CD4-positive, alpha-beta T cell treated with Interleukin-2 at 100 ng/mL for 4 hours (primary cell): ENCODE data around the gene SELENOW.
"Not testable (repeated sequence)": the region's sequence is repeated elsewhere in the genome, so short reads cannot be mapped to it uniquely, and the experiment has no call there.

ENCODE experiments used
- DNase-seq: peaks from one replicate; pipeline ENCODE4 v3.0.0-alpha.2; 2020; ENCODE audit warnings: low spot score

Gene SELENOW

DNA sequence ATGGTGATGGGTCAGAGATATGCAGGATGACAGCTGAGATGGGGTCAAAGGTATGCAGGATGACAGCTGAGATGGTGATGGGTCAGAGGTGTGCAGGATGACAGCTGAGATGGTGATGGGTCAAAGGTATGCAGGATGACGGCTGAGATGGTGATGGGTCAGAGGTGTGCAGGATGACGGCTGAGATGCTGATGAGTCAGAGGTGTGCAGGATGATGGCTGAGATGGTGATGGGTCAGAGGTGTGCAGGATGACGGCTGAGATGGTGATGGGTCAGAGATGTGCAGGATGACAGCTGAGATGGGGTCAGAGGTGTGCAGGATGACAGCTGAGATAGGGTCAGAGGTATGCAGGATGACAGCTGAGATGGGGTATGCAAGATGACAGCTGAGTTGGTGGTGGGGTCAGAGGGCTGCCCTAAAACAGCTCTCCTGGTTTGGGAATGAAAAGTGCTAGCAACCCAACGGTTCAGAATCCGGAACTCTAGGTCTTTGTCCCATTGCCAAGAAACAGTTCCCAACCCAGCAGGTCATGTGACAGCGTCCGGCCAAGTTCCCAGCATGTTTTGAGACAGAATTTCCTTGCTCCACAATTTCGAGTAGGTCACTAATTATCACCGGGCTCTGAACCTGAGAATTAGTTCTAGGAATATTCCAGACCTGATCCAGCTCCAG lies 3.2 kb downstream of the SELENOW start:
- no peak for DNase-seq

DNA sequence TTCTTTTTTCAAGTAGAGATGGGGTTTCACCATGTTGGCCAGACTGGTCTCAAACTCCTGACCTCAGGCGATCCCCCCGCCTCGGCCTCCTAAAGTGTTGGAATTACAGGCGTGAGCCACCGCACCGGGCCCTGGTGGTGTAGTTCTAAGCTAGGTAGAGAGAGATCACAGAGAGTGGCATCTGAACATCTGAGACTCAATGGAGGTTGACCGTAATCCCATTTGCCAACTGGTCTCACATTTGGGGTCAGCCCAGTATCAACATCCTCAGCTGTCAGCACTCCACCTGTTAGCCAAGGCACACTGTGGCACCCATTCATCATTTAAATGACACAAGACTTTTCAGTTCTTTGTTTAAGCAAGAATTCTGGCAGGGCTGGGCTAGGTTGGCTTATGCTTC lies 8.1 kb downstream of the SELENOW start:
- no peak for DNase-seq

- DNase-seq = not testable (repeated sequence)
Observed at GRCh38 chr19:47787307-47787706, 8.8 kb downstream of the SELENOW start.

DNA sequence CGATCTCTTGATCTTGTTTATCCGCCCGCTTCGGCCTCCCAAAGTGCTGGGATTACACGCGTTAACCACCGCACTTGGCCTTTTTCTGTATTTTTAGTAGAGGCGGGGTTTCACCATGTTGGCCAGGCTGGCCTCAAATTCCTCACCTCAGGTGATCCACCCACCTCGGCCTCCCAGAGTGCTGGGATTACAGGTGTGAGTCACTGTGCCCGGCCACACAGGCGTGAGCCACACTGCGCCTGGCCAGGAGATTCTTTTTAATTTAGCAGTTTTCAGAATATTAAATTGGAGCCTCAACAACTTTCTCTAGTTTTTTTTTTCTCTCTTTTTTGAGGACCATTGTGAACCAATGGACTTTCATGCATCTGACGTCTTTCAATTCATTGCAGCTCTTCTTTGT lies 11.3 kb downstream of the SELENOW start:
- not testable (repeated sequence) for DNase-seq

DNA sequence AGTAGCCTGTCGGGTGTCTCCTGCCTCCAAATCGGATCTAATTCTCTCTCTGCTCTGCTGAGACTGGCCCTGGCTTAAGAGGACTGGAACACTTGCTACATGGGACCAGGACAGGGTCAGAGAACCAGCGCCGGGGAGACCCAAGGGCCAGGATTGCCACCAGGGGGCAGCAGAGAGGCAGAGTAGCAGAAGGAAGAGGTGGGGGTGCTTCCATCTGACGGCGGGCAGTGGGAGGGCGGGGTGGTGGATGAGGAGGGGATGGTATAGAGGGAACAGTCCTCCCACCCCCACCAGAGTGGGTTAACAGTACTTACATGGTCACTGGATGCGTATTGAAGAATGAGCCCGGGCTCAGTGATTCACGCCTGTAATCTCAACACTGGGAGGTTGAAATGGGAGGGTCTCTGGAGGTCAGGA lies 11.9 kb downstream of the SELENOW start:
- DNase-seq = peak; percentile 77

GRCh38 chr19:47792616-47793015 lies 14.1 kb downstream of the SELENOW start:
- DNase-seq = no peak

DNA sequence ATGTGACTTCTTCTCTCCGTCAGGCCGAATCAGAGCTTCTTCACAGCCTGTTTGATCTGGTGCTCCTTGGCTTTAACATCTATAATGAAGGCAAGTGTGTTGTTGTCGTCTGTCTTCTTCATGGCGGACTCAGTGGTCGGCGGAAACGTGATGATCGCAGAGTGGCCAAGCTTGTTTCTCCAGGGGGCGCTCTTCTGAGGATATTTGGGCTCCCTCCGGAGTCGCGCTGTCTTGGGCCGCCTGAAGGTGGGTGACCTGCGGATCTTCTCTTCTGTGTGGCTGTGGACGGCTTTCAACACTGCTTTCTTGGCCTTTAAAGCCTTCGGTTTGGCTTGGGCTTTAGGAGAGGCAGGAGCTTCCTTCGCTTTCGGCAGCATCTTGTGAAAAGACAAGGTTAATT lies 16.0 kb downstream of the SELENOW start:
- no peak for DNase-seq

- DNase-seq = no peak
Observed at GRCh38 chr19:47796785-47797184, 18.3 kb downstream of the SELENOW start.

GRCh38 chr19:47797996-47798903 lies 19.7 kb downstream of the SELENOW start:
- no peak for DNase-seq

- DNase-seq = no peak
Observed at GRCh38 chr19:47798904-47799266, 20.4 kb downstream of the SELENOW start.

DNA sequence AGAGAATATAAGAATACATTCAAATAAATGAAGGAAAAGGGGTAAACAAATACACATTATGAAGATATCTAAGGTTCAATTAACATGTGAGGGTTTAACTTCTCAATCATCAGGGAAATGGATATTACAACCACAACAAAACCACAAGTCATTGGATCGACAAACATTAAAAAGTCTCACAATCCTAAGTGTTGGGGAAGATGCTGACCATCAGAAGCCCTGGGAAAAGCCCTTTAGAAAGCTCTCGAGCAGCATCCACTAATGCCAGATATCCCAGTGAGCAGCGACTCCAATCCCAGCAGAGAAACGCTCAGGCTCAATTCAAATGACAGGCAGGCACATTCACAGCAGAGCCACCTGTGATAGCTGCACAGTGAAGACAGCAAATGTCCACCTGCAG lies 22.8 kb downstream of the SELENOW start:
- DNase-seq = no peak

DNA sequence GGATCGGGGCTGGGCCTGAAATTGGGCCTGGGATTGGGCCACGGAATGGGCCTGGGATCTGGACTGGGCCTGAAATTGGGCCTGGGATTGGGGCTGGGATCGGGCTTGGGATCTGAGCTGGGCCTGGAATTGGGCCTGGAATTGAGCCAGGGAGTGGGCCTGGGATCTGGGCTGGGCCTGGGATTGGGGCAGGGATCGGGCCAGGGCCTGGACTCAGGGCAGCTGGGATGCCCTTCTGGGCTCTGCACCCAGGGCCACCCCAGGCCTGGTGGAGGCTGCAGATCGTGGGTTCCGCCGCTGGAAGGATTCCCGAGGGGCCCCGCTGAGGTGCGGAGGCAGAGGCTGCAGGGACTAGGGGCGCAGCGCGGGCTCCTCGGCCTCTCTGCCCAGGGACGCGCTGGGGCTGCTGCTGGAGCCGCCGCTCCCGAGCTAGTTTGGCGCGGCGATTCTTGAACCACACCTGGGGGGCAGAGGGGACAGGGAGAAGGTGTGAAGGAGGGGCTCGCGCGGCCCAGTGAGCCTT lies 24.1 kb downstream of the SELENOW start:
- no peak for DNase-seq

DNA sequence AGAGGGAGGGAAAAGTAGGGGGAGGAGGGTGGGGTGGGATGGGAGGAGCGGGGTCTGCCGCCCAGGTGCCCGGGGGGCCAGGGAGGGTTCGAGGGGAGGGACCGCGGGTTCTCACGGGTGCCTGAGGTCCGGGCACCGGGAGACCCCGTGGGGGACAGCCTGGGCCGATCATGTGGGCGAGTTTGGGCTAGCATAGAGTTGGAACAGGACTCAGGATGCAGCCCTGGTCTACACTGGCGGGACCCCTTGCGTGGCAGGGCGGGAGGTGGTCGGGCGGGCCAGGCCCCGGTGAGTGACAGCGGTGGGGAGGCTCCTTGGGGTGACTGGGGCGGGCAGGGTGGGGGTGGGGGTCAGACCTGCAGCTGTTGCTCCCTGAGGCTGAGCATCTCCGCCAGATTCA lies 24.6 kb downstream of the SELENOW start:
- not testable (repeated sequence) for DNase-seq

DNA sequence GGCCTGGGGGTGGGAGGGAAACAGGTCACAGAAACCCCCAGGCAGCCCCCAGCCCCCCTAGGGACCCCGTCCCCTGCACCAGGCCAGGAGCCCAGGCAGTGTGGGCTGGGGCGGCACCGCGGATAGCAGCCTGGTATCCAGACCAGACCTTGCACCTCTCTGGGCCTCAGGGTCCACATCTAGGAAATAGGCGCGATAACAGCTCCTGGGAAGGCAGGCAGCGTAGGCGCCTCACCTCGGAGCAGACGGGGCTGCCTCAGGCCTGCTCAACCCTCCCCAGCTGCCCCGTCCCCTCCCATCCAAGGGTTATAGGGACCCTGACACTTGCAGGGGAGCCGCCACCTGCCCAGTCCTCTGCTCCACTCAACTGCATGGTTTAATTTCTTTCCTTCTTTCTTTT lies 25.2 kb downstream of the SELENOW start:
- DNase-seq = not testable (repeated sequence)

DNA sequence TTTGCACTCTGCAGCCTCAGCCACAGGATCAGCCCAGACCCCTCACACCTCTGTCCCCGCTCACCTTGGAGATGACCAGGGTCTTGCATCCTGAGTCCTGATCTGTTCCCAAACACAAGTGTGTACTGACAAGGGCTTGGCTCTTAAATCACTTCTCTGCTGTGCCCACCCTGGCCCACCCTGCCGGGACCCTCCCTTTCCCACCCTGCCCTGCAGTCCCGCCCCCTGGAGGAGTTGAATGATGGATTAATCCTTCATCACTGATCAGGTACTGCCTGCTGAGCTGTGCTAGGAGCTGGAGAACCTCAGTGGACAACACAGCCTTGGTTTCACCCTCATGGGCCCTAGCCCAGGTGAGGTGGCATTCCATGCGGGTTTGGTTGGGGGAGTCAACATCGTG lies 25.9 kb downstream of the SELENOW start, which contains the start of gene TPRX1:
TSS of gene TPRX1 (minus strand) at position 101 of the 400 bp plus-strand sequence. CDS start at position 89, 12 bp downstream.
- not testable (repeated sequence) for DNase-seq

GRCh38 chr19:47805313-47805712 lies 26.8 kb downstream of the SELENOW start:
- no peak for DNase-seq

DNA sequence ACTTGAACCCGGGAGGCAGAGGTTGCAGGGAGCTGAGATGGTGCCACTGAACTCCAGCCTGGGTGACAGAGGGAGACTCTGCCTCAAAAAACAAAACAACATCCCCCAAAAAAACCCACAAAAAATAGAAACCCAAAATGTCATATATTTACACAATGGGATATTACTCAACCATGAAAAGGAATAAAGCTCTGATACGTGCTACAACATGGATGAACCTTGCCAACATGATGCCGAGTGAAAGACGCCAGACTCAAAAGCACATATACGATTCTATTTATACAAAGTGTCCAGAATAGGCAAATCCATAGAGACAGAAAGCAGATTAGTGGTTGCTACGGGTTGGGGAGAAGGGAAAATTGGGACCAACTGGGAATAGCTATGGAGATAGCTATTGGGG lies 27.9 kb downstream of the SELENOW start:
- DNase-seq = no peak

GRCh38 chr19:47813304-47813994 lies 34.9 kb downstream of the SELENOW start:
- peak; percentile 61 for DNase-seq

- no peak for DNase-seq
Observed at GRCh38 chr19:47813995-47814328, 35.5 kb downstream of the SELENOW start.

DNA sequence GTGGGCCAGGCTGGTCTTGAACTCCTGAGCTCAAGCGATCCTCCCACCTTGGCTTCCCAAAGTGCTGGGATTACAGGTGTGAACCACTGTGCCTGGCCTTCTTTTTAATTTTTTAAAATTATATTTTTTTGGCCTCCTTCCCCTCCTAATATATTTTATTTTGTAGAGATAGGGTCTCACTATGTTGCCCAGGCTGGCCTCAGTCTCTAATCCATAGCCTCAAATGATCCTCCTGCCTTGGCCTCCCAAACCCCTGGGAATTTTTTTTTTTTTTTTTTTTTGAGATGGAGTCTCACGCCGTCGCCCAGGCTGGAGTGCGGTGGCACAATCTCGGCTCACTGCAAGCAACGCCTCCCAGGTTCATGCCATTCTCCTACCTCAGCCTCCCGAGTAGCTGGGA lies 37.8 kb downstream of the SELENOW start:
- not testable (repeated sequence) for DNase-seq

DNA sequence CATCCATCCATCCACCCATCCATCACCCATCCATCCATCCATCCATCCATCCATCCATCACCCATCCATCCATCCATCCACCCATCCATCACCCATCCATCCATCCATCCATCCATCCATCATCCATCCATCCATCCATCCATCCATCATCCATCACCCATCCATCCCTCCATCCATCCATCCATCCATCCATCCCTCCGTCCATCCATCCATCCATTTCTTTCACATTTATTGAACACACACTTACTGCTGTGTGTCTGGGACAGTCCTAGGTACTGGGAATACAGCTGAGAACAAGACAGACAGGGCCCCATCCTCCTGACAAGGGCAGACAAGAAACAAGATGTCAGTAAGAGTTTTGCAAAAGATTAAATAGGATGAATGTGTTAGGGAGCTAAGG lies 39.7 kb downstream of the SELENOW start:
- not testable (repeated sequence) for DNase-seq

DNA sequence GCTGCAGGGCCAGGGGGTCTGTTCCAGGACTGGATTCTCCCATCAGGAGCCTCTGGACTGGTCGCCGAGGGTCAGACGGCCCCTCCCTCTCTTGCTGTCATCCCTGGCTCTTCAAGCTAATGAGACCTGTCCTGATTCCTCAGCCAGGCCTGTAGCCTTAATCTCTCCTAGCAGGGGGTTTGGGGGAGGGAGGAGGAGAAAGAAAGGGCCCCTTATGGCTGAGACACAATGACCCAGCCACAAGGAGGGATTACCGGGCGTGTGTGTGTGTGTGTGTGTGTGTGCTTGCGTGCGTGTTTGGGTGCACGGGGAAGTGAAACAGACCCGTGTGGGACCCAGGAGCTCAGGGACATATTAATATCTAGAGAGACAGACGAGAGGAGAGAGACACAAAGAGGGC lies 41.4 kb downstream of the SELENOW start:
- DNase-seq = no peak

- no peak for DNase-seq
Observed at GRCh38 chr19:47820410-47820809, 41.9 kb downstream of the SELENOW start.
